NCI-H2081 (cell line): ENCODE measurements around the gene GABRG3.

Source experiments
- DNase-seq, 2 experiments: peaks; one replicate each; lab custom pipeline; 2025; lab: John Stamatoyannopoulos, UW

Gene GABRG3

GRCh38 chr15:27248251-27248650, 277.3 kb downstream of the GABRG3 start:
- no peak for DNase-seq

DNA sequence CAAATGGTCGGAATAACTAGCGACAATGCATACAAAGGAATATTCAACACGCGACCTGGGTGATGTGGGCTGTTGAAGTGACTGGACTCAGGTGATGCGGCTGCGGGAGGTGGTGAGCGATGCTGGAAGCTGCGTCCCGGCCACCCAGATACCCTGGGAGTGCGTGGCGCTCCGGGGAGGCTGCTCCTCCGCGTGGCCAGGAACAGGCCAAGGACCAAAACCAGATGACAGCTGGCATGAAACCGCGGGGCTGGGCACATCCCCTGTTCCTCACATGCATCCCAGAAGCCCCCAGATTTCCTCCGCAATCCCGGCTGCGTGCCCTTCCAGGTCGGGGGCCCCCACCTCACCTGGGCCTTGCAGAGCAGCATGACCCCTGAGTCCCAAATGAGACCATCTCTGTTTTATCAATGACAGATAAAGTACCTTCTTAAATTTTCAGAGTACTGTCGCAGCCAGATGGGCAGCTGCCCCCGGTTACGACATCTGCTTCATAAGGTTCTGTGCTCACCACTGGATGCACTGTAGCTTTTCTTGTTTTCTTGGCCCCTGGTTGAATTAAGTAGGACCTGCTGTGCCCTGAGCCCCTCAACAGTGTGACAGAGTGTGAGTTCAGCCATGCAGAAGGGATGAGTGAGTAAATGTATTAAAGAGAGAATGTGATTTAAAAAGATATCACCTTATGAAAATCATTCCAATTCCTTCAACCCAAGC, 278.2 kb downstream of the GABRG3 start:
- no peak for DNase-seq

- no peak for DNase-seq
Measured at GRCh38 chr15:27249760-27250109, 278.8 kb downstream of the GABRG3 start.

GRCh38 chr15:27250223-27250622, 279.2 kb downstream of the GABRG3 start:
- DNase-seq = peak; percentile 35 to 80

- DNase-seq = no peak
Measured at GRCh38 chr15:27254055-27254454, 283.1 kb downstream of the GABRG3 start.

DNA sequence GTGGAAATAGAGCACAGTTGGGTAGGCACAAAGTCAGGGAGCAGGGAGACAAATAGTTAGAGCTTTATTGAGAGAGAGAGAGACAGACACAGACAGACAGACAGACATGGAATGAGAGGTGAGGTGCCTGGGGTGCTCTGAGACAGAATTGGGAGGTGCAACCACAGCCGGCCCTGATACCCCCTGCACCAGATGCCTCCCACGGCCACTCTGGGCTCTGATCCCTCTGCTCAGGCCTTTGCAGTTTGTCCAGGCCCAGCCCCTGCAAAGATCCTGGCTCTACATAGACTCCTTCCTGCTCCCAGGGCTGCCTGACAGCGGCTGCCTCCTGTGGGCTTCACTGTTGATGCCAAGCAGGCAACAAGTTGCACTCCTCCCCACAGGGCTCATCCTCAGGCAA, 283.8 kb downstream of the GABRG3 start:
- no peak for DNase-seq

- no peak for DNase-seq
Measured at GRCh38 chr15:27256446-27256845, 285.5 kb downstream of the GABRG3 start.

DNA sequence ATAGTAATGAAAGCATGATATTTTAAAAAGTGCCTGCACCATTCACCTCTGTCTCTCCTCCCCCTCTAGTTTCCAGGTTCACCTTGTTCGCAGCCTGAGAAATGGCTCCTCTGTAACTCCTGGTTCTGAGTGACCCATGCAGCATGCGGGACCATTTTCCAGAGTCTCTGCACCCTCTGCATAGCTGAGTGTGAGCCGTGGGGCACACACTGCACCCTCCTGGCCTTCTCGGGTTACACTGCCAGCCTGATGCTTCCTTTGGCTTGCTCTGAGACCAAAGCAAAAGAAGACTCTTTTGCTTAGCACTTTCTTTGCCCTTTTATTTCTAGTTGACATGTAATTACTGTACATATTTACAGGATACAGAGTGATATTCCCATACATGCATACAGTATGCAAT, 287.3 kb downstream of the GABRG3 start:
- DNase-seq = no peak

GRCh38 chr15:27260523-27260922, 289.5 kb downstream of the GABRG3 start:
- DNase-seq = peak; percentile 25 to 29

- DNase-seq = no peak
Measured at GRCh38 chr15:27268923-27269322, 297.9 kb downstream of the GABRG3 start.

- DNase-seq = no peak
Measured at GRCh38 chr15:27271258-27271657, 300.3 kb downstream of the GABRG3 start.

- DNase-seq = no peak
Measured at GRCh38 chr15:27272427-27272826, 301.4 kb downstream of the GABRG3 start.

- DNase-seq = no peak
Measured at GRCh38 chr15:27273506-27273905, 302.5 kb downstream of the GABRG3 start.

DNA sequence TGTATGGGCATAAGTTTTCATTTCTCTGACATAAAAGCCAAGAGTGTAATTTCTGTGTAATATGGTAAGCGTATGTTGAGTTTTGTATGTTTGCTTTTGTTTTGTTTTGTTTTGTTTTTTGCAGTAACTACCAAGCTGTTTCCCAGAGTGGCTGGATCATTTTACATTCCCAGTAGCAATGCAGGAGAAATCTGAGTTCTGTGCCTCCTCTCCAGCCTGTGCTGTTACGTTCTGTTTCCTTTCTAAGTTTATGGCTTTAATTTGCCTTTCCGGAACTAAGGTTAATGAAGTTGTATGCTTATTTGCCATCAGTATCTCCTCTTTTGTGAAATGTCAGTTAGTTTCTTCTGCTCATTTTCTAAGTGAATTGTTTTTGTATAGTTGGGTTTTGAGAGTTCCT, 307.8 kb downstream of the GABRG3 start:
- DNase-seq = no peak

DNA sequence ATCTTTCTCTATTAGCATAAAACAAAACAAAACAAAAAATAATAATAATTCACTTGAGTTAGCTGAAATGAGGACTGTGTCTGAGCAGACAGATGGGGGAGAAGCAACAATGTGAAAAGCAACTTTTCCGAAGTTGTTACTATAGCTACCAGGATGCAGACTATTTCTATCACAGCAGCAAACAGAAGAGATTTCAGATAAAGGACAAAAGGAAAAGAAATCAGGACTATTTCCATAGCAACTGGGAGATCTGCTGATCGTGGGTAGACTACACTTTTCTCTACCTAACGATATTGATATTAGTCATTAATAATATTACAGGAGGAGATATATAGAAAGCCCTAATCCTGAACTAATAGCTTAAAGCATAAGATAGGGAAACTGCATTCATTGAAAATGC, 321.7 kb downstream of the GABRG3 start:
- DNase-seq = no peak

- DNase-seq = no peak
Measured at GRCh38 chr15:27293607-27294006, 322.6 kb downstream of the GABRG3 start.

- no peak for DNase-seq
Measured at GRCh38 chr15:27317736-27318135, 346.8 kb downstream of the GABRG3 start.

DNA sequence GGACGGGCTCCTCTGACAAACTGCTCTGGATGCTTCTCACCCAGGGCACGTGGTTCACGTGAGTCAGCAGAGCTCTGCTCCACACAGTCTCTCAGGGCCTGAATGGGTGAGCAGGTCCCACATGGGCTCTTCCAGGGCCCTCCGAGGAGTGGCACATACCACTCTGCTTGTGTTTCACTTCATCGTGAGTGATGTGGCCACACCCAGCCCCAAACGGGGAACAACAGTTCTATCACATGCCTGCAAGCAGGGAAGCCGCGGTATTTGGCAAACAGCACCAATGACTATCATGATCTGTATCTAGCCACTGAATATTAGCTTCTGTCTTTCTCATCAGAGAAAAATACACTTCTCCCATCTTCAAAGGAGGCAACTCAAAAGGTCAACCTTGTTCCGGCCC, 352.8 kb downstream of the GABRG3 start:
- no peak for DNase-seq

DNA sequence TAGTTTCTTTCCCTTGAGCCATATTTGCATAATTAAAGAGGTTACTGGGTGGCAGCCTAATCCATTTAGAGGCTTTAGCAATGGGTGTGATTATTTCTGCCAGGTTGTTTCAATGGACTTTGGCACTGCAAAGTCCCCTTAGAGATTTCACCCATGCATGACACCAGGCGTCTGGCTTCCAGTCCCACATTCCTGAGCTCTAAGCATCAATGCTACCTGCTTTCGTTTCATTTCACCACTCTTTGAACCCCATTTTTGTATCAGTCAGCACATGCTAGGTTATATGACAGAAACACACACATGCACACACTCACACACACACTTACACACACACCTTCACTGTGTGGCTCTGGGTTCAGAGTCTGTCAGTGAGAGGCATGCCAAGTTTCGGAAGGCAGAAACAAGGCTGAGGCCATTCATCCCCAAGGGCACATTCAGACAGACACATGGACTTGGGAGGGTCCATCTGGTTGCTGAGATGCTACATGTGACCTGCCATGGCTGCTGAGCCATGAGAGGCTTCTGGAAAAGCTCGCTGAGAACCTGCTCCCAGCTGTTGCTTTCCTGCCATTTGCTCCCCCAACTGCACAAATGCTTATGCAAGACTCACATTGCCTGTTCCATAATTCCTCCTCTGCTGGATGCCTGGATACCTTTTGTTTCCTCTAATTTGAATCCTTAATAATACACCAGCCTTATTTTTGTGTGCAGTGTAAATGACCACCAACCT, 354.1 kb downstream of the GABRG3 start:
- DNase-seq = no peak

DNA sequence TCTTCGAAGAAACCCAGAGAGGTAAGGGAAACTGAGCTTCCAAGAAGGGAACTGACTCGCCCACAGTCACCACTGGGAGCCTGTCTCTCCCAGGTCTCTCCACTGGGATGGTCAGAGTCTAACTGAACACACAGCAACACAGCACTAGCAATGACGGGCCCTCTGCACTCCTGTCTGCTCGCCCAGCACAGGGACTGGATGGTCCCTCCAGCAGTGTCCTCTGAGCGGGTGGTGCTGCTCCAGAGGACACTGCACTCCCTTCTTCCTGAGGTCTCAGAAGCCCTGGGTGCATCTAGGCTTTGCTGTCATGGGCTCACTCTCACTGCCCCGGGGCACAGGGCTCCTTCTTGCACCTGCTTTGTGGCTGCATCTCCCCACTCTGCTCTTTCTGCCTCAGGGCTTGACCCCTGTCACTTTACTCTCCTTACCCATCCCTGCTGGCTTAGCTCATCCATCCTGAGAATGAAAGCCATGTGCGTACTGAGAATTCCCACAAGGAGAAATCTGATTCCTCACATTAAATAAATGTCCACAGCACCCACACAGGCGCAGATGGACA, 356.6 kb downstream of the GABRG3 start:
- DNase-seq = no peak

DNA sequence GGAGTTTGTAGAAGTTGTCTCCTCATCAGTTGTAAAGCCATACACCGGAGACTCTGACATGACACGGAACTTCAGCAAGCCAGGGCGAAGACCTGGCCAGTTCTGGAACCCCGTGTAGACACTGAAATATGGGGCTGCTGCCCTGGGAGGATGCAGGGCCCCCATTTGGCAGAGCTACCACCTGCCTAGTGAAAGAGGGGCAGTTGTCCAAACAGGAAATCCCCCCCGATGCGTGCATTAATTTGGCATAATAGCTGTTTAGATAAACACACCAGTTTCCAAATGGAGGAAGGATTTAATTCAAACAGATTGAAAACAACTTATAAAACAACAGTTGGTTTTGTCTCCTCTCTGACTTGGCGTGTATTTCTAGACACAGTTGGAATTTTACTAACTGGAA, 357.2 kb downstream of the GABRG3 start:
- DNase-seq = peak; percentile 50 to 66

DNA sequence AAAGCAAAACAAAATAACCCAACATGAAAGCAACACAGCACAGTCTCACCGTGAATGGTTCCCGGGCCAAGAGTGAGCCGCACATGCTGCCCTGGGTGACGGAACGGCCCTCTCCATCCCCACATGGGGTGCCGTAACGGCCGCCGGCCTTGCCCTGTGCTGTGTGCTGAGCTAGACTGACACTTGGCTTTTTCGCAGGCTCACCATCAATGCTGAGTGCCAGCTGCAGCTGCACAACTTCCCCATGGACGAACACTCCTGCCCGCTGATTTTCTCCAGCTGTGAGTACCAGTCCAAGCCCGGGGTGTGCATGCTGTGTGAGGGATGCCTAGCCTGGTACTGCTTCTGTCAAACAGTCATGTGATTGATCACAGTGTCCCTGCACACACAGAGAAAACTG, 357.6 kb downstream of the GABRG3 start:
- peak; percentile 20 to 68 for DNase-seq

GRCh38 chr15:27330326-27330725, 359.3 kb downstream of the GABRG3 start:
- no peak for DNase-seq
